Measurements from ENCODE around the gene DAW1.

DNA sequence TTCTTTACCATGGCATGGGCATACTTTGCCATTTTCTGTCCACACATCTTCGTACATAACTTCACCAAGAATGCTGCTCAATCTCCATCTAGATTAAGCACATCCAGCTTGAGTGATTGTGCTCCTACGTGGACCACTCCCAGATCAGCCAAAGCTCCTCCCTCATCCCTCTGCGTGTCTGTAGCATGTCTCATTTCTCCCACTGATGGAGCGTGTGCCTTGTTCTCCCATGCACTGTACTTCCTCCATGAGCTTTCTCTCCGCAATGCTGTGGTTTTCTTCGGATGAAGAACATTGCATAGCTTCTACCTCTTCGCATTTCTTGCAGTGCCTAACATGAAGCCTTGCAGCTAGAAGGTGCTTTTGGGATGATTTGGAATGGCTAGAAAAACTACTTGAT is 44.3 kb upstream of the DAW1 start:
- TF ChIP-seq, protein P1, sequence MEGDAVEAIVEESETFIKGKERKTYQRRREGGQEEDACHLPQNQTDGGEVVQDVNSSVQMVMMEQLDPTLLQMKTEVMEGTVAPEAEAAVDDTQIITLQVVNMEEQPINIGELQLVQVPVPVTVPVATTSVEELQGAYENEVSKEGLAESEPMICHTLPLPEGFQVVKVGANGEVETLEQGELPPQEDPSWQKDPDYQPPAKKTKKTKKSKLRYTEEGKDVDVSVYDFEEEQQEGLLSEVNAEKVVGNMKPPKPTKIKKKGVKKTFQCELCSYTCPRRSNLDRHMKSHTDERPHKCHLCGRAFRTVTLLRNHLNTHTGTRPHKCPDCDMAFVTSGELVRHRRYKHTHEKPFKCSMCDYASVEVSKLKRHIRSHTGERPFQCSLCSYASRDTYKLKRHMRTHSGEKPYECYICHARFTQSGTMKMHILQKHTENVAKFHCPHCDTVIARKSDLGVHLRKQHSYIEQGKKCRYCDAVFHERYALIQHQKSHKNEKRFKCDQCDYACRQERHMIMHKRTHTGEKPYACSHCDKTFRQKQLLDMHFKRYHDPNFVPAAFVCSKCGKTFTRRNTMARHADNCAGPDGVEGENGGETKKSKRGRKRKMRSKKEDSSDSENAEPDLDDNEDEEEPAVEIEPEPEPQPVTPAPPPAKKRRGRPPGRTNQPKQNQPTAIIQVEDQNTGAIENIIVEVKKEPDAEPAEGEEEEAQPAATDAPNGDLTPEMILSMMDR (IDR thresholded peaks at IDR 0.05), result no peak
- no peak for TF ChIP-seq POLR2A (IDR thresholded peaks at IDR 0.05)

All from testis (tissue), 2 donors.